LNCaP clone FGC (cell line): ENCODE results near the gene ACRBP.
"Not testable (repeated sequence)": the region's sequence is repeated elsewhere in the genome, so short reads cannot be mapped to it uniquely, and the experiment has no call there.

Experiments used
- DNase-seq: peaks from one replicate; pipeline ENCODE4 v3.0.0-alpha.2; 2011; ENCODE audit warnings: low read depth
- H3K4me3 ChIP-seq: 2 replicates; pipeline ENCODE4 v1.5.1; 2011; ENCODE audit warnings: mild to moderate bottlenecking, low read depth, low read length, control low read depth
- CTCF ChIP-seq: IDR thresholded peaks from 2 replicates; pipeline ENCODE4 v1.5.1; 2012; ENCODE audit warnings: mild to moderate bottlenecking; ENCODE audit not compliant: control insufficient read depth, insufficient read depth; ENCODE audit errors: extremely low read depth

ACRBP gene

DNA sequence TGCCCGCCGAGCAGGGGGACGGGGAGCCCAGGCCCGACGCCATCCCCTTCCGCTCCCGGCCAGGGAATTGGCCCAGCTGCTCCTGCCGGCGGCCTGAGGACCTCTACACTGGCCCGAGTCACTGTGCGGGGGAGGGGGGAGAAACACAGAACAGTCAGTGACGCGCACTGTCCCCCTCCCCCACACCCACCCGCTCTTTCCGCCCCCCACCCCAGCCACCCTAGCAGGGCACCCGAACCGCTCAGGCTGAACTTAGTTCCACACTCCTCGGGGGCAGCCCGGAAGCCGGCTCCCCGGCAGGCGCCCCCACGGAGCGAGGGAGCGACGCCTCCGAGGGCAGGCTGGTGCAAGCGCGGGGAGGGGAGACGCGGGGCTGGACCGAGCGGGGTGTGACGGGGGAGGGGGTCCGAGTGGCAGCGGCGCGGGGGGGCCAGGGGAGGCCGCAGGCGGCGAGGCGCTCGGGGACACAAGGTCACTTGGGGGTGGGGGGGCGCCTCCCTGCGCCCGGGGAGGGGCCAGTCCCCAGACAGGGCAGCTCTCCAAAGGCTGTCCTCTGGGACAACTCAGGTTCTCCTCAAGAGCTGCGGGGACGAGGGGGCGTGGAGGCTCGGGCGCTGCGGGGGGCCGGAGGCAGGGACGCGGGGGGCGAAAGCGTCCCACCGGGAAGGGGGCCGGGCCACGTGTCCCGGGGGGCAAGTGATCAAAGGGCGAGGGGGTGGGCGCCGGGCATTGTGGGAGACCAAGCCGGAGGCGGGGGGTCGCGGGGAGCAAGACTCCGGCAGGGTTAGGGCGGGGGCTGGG, 40.7 kb downstream of the ACRBP start:
- H3K4me3 ChIP-seq: peak overlapping the region; percentile 87
- TF ChIP-seq CTCF: no peak
- no peak for DNase-seq

- no peak for TF ChIP-seq CTCF
- no peak for DNase-seq
- peak overlapping the region; percentile 87 for H3K4me3 ChIP-seq
Observed at GRCh38 chr12:6605421-6606330, 41.6 kb downstream of the ACRBP start.

GRCh38 chr12:6604259-6605029, 42.8 kb downstream of the ACRBP start:
- TF ChIP-seq CTCF: no peak
- no peak overlapping the region for H3K4me3 ChIP-seq
- DNase-seq: no peak

GRCh38 chr12:6603095-6603567, 44.1 kb downstream of the ACRBP start:
- no peak for TF ChIP-seq CTCF
- no peak for DNase-seq
- no peak overlapping the region for H3K4me3 ChIP-seq

DNA sequence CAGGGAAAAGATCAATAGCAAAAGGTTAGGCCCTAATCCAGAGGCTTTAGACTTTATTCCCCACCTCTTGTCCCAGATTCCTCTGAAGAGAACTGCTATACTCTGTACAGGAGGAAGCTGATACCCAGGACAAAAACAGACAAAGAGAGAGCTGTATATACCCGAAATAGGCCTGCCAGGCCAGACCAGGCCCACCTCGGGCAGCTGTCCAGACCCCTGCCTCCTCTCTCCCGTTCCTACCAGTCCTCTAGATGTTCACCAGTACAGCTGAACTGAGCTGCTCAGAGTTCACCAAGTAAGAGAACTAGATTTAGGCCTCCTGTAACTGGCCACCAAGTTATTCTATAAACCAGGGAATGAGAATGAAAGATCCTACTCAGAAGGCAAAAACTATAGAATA, 44.7 kb downstream of the ACRBP start:
- DNase-seq: no peak
- no peak for TF ChIP-seq CTCF
- H3K4me3 ChIP-seq: no peak overlapping the region

DNA sequence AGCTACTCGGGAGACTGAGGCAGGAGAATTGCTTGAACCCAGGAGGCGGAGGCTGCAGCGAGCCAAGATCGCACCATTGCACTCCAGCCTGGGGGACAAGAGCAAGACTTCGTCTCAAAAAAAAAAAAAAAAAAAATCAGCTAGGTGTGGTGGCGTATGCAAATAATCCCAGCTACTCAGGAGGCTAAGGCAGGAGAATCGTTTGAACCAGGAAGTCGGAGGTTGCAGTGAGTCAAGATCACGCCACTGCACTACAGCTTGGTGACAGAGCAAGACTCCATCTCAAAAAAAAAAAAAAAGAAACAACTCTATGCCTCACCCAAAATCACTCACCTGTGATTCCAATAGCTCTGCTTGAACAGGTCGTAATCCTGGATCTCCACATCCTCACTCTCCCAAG, 51.6 kb downstream of the ACRBP start:
- not testable (repeated sequence) for DNase-seq, H3K4me3 ChIP-seq

DNA sequence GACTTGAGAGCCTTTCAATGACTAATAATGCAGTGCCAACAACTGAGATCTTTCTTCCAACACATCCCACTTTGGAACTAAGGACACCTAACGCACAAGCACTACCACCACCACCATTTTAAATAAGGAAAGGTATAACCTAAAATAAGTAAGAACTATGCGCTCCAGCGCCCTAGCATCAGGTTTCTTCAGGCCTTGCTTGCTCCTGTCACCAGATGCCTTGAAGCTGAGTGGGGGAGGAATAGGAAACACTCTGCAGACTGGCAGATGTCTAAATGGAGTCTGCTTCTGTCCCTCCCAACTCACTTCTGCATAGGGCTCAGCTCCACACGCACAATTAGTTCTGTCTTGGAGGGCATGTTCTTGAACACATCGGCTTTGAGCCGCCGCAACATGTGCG, 55.1 kb downstream of the ACRBP start:
- no peak for DNase-seq
- H3K4me3 ChIP-seq: no peak overlapping the region
- no peak for TF ChIP-seq CTCF
